ENCODE results near the gene NOXA1.

The NOXA1 gene

GRCh38 chr9:137455359-137455991, 32.3 kb downstream of the NOXA1 start:
- DNase-seq: no peak

GRCh38 chr9:137456061-137456863, 33.1 kb downstream of the NOXA1 start:
- DNase-seq: no peak

- no peak for DNase-seq
These were observed 33.7 kb downstream of the NOXA1 start for GRCh38 chr9:137456864-137457405.

DNA sequence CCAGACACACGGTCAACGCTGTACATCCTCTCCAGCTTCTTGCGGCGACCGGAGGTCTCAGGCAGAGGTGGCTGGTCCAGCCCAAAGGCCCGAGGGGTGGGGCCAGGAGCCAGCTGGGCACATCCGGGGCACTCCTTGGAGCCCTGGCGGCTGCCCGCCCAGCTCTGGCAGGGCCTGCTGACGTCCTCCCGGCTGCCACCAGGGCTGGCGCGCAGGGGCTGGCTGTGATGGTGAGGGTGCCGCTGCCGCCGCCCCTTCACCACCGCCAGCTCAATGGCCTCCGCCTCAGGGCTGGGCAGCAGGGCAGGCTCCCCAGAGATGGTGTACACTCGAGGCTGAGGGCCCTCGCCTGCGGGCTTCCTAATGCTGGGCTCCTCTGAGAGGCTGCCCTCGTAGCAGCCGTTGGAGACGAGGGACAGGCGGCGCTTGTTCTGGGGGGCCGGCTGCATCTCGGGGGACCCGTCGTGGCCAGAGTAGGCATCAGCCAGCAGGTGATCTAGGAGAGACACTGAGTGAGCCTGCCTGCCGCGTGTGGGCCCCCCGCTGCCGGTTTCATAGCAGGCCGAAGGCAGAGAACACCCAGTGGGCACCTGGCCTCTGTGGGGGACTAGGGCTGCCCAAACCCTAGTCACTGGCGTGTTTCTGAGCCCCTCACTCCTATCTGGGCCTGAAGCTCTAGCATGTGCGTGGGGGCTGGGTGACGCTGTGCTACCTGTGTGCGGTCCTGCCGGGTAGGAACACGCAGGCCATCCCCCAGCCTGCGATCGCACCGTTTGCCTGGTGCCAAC, 34.4 kb downstream of the NOXA1 start:
- no peak for DNase-seq

DNA sequence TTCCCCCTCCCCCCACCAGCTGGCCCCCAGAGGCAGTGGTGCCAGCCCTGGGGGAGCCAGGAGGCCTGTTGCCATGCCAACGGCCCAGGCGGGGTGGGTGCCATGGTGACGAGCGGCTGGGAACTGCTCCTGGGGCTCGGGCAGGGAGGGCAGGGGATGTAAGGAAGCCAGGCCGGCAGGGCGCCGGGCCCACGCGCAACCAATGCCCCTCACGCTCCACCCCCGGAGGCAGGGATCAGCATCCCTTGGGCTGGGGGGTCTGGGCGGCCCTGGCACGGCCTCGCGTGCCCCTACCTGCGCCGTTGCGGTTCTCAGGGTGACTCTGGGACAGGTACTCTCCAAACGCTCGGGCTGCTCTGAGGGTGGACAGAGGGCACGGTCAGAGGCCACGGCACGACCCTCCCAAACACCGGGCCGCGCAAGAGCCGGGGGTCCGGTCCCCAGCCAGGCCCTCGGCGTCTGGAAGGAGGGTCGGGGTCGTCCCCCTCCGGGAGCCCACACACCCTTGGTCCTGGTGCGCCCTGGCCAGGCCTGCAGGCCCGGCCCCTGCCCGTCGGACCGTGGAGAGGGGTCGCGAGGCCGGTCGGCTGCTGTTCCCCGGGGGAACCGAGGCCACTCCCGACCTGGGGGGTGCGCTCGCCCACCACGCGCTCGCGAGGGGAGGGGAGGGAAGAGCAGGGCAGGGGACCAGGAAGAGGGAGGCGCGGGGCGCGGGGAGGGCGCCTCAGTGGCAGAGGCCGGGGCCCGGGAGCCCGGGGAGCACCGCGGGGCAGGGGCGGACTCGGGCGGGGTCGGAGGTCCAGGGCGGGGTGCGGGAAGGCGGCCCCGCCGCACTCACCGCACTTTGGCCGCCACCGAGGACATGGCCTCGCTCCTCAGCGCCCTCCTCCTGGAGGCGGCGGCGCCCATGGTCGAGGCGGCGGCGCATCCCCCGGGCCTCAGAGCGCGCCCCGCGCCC, 35.3 kb downstream of the NOXA1 start:
- DNase-seq: peak; percentile 47

DNA sequence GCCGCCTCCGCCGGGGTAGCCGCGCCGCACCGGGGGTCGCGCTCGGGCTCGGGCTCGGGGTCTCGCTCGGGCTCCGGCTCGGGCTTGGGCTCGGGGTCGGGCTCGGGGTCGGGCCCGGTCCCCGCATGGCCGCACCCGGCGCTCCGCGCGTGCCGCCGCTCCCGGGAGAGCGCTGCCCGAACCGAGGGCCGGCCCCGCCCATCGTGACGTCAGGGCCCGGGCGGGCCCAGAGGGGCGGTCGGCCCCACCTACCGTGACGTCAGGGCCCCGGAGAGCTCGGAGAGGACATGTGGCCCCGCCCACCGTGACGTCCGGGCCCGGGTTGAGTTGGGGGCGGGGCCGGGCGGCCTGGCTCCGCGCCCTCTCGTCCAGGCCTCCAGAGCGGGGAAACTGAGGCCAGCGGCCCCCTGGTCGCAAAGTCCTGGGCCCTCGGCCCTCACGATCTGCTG, 36.0 kb downstream of the NOXA1 start, which contains the start of gene NSMF:
Gene NSMF, minus strand, starts transcription at position 183 of the 449 bp plus-strand sequence. CDS start 232 bp downstream, outside the sequence.
- DNase-seq: peak; percentile 96

GRCh38 chr9:137459601-137460362, 36.6 kb downstream of the NOXA1 start:
- DNase-seq: no peak

- no peak for DNase-seq
These were observed 37.4 kb downstream of the NOXA1 start for GRCh38 chr9:137460363-137461315.

DNA sequence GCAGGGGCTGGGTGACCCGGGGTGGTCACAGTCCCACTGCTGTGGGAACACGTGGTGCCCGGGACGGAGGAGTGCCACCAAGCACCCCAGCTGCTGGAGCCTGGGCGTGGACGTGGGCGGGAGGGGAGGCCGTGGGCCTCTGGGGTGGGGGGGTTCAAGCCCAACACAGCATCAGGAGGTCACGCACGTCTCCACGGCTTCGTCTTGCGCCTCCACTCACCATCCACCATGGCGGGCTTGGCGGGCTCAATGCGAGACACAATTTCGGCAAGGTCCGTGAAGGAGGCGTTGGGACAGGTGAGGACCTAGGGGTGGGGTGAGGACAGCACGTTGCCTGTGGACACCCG, 38.1 kb downstream of the NOXA1 start:
- DNase-seq: no peak

DNA sequence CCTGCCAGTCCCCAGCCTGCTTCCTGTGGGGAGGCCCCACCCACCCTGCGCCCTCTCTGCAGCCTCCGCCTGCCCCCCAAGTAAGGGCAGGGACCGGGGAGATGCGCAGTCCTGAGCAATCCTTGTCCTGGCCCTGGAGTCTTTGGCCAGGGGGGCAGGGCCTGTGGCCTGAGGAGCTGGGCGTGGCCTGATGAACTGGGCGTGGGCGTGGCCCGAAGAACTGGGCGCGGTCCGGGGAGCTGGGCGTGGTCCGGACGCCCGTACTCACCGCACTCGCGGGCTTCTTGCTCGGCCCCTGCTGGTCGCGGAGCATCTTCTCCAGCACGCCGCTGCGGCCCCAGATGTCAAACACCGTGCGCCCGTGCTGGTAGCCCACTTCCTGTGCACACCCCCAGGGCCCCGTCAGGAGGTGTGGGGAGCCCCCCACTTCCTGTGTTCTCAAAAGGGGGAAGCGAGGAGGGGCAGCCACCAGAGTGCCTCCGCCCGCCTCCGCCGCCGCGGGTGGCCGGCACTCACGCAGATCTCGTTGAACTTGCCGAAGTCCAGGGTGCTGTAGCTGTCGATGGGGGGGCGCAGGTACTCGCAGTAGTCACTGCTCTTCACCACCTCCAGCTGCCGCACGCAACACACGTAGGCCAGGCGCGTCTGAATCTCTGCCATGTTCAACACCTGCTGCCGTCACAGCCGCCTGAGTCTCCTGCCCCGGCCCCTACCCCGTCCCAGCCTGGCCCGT, 38.6 kb downstream of the NOXA1 start:
- peak; percentile 96 for DNase-seq

- DNase-seq: no peak
These were observed 39.3 kb downstream of the NOXA1 start for GRCh38 chr9:137462396-137462985.

- no peak for DNase-seq
These were observed 40.1 kb downstream of the NOXA1 start for GRCh38 chr9:137462986-137463930.

GRCh38 chr9:137463931-137464290, 40.7 kb downstream of the NOXA1 start:
- DNase-seq: no peak

GRCh38 chr9:137464291-137464999, 41.3 kb downstream of the NOXA1 start:
- DNase-seq: no peak

GRCh38 chr9:137465000-137465719, 42.0 kb downstream of the NOXA1 start:
- DNase-seq: no peak

- DNase-seq: no peak
These were observed 42.7 kb downstream of the NOXA1 start for GRCh38 chr9:137465720-137466388.
